ENCODE results near the gene AATK.

DNA sequence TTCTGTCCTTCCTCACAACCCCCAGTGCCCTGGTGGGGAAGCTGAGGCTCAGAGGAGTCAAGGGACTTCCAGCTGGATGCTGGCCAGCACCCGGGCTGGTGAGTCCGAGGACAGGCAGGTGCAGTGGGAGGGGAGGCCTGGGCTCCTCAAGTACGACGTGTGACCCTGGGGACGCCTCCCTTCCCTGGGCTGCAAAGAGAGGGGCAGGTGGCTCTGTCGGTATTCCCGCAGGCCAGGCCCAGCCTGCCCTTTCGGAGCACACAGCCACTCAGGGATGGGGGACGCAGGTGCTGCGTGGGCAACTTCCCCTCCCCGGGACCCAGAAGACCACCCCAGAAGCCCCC, 33.9 kb downstream of the AATK start:
- no peak for TF ChIP-seq CTCF (IDR thresholded peaks at IDR 0.05)
- no peak for TF ChIP-seq POLR2A (IDR thresholded peaks at IDR 0.05)

All from suprapubic skin (tissue), 3 donors.